Measurements from ENCODE around the gene AURKAIP1.
"Not testable (repeated sequence)": the region's sequence is repeated elsewhere in the genome, so short reads cannot be mapped to it uniquely, and the experiment has no call there.

The AURKAIP1 gene

GRCh38 chr1:1385339-1385738, 10.3 kb upstream of the AURKAIP1 start:
- not testable (repeated sequence) for DNase-seq

- no peak for DNase-seq
These were observed 6.3 kb upstream of the AURKAIP1 start for GRCh38 chr1:1381294-1381693.

GRCh38 chr1:1380860-1381259, 5.9 kb upstream of the AURKAIP1 start:
- DNase-seq, result no peak

GRCh38 chr1:1377540-1378205, 2.7 kb upstream of the AURKAIP1 start:
- DNase-seq, result no peak

GRCh38 chr1:1376551-1377226, 1.7 kb upstream of the AURKAIP1 start:
- no peak for DNase-seq

GRCh38 chr1:1374589-1374928, 448 bp downstream of the AURKAIP1 start:
- no peak for DNase-seq

GRCh38 chr1:1373815-1374588, 1.0 kb downstream of the AURKAIP1 start:
- DNase-seq, result no peak

GRCh38 chr1:1373051-1373814, 1.8 kb downstream of the AURKAIP1 start:
- DNase-seq, result no peak

- no peak for DNase-seq
These were observed 3.0 kb downstream of the AURKAIP1 start for GRCh38 chr1:1371746-1372711.

GRCh38 chr1:1371364-1371745, 3.7 kb downstream of the AURKAIP1 start:
- DNase-seq, result no peak

GRCh38 chr1:1370771-1371300, 4.2 kb downstream of the AURKAIP1 start:
- no peak for DNase-seq

- DNase-seq, result not testable (repeated sequence)
These were observed 4.9 kb downstream of the AURKAIP1 start for GRCh38 chr1:1370094-1370493.

GRCh38 chr1:1367315-1367714, 7.7 kb downstream of the AURKAIP1 start:
- no peak for DNase-seq

GRCh38 chr1:1366699-1367066, 8.3 kb downstream of the AURKAIP1 start:
- DNase-seq, result no peak

GRCh38 chr1:1365875-1366698, 8.9 kb downstream of the AURKAIP1 start:
- no peak for DNase-seq

GRCh38 chr1:1364266-1364665, 10.7 kb downstream of the AURKAIP1 start:
- no peak for DNase-seq

- DNase-seq, result no peak
These were observed 13.0 kb downstream of the AURKAIP1 start for GRCh38 chr1:1361982-1362423.

- DNase-seq, result no peak
These were observed 13.6 kb downstream of the AURKAIP1 start for GRCh38 chr1:1361233-1361981.

- no peak for DNase-seq
These were observed 14.4 kb downstream of the AURKAIP1 start for GRCh38 chr1:1360506-1361169.
